HEK293 (cell line): ENCODE measurements around the gene ANXA7.

Experiments used
- CTCF ChIA-PET: fragments of 350-600 bp; formaldehyde crosslinking; extraction: SDS; loops from one replicate; lab custom pipeline; 2021; ENCODE audit warnings: antibody characterized with exemption; lab: Yijun Ruan, JAX
- POLR2A ChIA-PET: fragments of 300-600 bp; formaldehyde crosslinking; extraction: SDS; loops from one replicate; lab custom pipeline; 2020; ENCODE audit warnings: antibody characterized with exemption, inconsistent platforms; lab: Yijun Ruan, JAX
- H3K27ac ChIP-seq: fragments of 200-500 bp; sonication (Bioruptor generic); 2 replicates; pipeline ENCODE4 v1.5.1; 2014; ENCODE audit warnings: low read depth, low read length, control low read depth, inconsistent platforms; ENCODE audit errors: extremely low read depth
- H3K36me3 ChIP-seq, 2 experiments: fragments of 200-500 bp in 1 of 2; sonication (Bioruptor generic) in 1 of 2; 1 replicate in 1 of 2; 2 replicates in 1 of 2; pipeline ENCODE4 v1.5.1; 2014 to 2017; ENCODE audit warnings: inconsistent platforms in 2 of 2, low read length in 2 of 2; ENCODE audit not compliant: control insufficient read depth in 2 of 2, insufficient read depth in 1 of 2
- H3K4me1 ChIP-seq: fragments of 200-500 bp; sonication (Bioruptor generic); 2 replicates; pipeline ENCODE4 v1.5.1; 2014; ENCODE audit warnings: mild to moderate bottlenecking, low read length, inconsistent platforms; ENCODE audit not compliant: control insufficient read depth, insufficient read depth
- H3K4me3 ChIP-seq: 2 replicates; pipeline ENCODE4 v1.5.1; 2011; ENCODE audit warnings: low read depth, mild to moderate bottlenecking, control low read depth, low read length, moderate library complexity
- H3K9me3 ChIP-seq: fragments of 200-500 bp; sonication (Bioruptor generic); 2 replicates; pipeline ENCODE4 v1.5.1; 2014; ENCODE audit warnings: low read depth, low read length, inconsistent platforms; ENCODE audit not compliant: control insufficient read depth, insufficient read depth
- GLIS2 ChIP-seq: fragments of 450-650 bp; formaldehyde crosslinking; IDR thresholded peaks from 2 replicates; pipeline ENCODE4 v1.5.1; 2016; ENCODE audit warnings: missing biosample characterization, missing genetic modification characterization
- PRDM4 ChIP-seq: fragments of 450-650 bp; formaldehyde crosslinking; IDR thresholded peaks from 2 replicates; pipeline ENCODE4 v1.5.1; 2017; ENCODE audit warnings: missing biosample characterization, missing genetic modification characterization
- ZNF175 ChIP-seq: fragments of 450-650 bp; formaldehyde crosslinking; IDR thresholded peaks from 2 replicates; pipeline ENCODE4 v1.5.1; 2016; ENCODE audit warnings: missing biosample characterization, missing genetic modification characterization
- ZNF18 ChIP-seq: fragments of 450-650 bp; formaldehyde crosslinking; IDR thresholded peaks from 2 replicates; pipeline ENCODE4 v1.5.1; 2016; ENCODE audit warnings: missing biosample characterization, missing genetic modification characterization
- ZNF561 ChIP-seq: fragments of 450-650 bp; IDR thresholded peaks from 2 replicates; pipeline ENCODE4 v1.5.1; 2018; ENCODE audit warnings: missing biosample characterization, missing genetic modification characterization, borderline replicate concordance
- ZNF600 ChIP-seq: fragments of 450-650 bp; formaldehyde crosslinking; IDR thresholded peaks from 2 replicates; pipeline ENCODE4 v1.5.1; 2016; ENCODE audit warnings: missing biosample characterization, missing genetic modification characterization
- ZNF639 ChIP-seq: fragments of 450-650 bp; formaldehyde crosslinking; IDR thresholded peaks from 2 replicates; pipeline ENCODE4 v1.5.1; 2016; ENCODE audit warnings: missing biosample characterization, missing genetic modification characterization
- ZNF658 ChIP-seq: fragments of 450-650 bp; formaldehyde crosslinking; IDR thresholded peaks from 2 replicates; pipeline ENCODE4; 2016; ENCODE audit warnings: missing biosample characterization, missing genetic modification characterization
- TF ChIP-seq, protein P1 (sequence below): fragments of 450-650 bp; formaldehyde crosslinking; IDR thresholded peaks from 2 replicates; pipeline ENCODE4 v1.5.1; 2016; ENCODE audit warnings: missing biosample characterization, missing genetic modification characterization, borderline replicate concordance

ANXA7 gene

DNA sequence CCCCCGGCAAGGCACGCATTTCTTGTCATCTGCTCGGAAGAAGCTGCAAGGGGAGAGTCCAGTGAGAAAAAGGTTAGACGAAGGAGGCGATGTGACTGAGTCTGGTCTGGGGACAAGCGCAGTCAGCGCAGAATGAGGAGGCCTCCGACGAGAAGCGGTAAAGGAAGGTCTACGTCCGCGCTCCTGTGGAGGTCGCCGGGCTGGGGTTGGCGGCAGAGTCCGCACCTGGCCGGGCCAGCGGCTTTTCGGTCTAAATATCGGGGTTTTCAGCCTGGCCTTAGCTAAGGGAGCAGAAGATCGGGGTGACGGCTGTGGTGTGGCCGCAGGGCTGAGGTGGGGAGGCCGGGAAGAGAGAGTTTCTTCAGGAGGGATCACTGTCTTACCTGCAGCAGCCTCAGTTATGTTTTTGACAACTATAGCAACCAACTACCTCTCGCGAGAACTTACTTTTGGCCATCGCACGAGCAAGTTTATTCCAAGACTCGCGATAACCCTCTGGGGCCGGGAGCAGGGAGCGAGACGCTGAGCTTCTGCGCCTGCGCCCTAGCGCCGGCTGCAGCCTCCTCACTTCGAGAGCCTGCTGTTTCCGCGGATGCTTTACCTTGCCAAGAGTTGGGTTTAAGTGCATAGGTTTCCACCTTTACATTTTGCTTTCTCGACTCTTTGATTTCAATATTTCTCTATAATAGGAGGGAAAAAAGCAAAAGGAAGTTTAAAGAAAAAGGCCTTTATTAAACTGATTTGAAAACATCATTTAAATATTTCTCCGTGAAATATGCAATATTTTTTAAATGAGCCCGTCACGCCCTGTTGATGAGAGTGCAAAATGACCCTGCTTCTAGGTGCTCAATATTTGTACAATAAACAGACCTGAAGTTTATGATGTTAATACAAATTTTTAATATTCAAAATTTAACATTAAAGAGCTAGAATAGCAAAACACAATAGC, 55.3 kb downstream of the ANXA7 start, which contains the start of gene CFAP70 (continued):
- TF ChIP-seq, protein P1, sequence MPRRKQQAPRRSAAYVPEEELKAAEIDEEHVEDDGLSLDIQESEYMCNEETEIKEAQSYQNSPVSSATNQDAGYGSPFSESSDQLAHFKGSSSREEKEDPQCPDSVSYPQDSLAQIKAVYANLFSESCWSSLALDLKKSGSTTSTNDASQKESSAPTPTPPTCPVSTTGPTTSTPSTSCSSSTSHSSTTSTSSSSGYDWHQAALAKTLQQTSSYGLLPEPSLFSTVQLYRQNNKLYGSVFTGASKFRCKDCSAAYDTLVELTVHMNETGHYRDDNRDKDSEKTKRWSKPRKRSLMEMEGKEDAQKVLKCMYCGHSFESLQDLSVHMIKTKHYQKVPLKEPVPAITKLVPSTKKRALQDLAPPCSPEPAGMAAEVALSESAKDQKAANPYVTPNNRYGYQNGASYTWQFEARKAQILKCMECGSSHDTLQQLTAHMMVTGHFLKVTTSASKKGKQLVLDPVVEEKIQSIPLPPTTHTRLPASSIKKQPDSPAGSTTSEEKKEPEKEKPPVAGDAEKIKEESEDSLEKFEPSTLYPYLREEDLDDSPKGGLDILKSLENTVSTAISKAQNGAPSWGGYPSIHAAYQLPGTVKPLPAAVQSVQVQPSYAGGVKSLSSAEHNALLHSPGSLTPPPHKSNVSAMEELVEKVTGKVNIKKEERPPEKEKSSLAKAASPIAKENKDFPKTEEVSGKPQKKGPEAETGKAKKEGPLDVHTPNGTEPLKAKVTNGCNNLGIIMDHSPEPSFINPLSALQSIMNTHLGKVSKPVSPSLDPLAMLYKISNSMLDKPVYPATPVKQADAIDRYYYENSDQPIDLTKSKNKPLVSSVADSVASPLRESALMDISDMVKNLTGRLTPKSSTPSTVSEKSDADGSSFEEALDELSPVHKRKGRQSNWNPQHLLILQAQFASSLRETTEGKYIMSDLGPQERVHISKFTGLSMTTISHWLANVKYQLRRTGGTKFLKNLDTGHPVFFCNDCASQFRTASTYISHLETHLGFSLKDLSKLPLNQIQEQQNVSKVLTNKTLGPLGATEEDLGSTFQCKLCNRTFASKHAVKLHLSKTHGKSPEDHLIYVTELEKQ (tag by site-specific recombination), result no peak
- TF ChIP-seq GLIS2 (tag by site-specific recombination) (0 out of 2 replicates have a peak, but pooled peaks have one; percentile 30), ZNF639 (tag by site-specific recombination) (no peak), PRDM4 (tag by site-specific recombination) (0 out of 2 replicates have a peak, but pooled peaks have one; percentile 9), ZNF600 (tag by site-specific recombination) (peak; percentile 60; the same call in 1 of the 2 replicates)

DNA sequence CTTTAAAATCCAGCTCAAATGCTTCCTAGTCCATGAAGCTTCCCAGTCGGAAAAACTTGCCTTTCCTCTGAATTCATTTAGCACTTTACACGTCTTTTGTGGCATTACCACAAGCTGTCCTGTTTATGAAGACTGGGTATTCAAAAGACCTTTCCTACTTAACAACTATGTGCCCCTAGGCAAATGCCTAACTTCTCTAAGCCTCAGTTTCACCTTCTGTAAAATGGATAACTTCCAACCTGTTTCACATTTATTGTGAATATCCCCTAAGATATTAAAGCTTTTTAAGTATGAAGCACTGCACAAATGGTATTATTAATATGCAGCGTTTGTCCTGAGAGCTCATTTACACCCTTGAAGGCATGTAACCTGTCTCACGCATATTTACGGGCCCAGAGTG, 56.0 kb downstream of the ANXA7 start:
- H3K27ac ChIP-seq, result peak overlapping the region; percentile 42; the same call in 1 of the 2 replicates
- ChIA-PET POLR2A (interaction anchor here (1.3 to 1.9 kb wide), 2 partner anchors 56 to 111 kb away, joined by 3 to 18 read pairs; partner anchors contain the start of genes ANXA7 and DNAJC9), CTCF (interaction anchor here (1.2 to 1.6 kb wide), 2 partner anchors 10 to 492 kb away, joined by 3 to 4 read pairs; no protein-coding TSS in a partner anchor)
- H3K4me3 ChIP-seq, result peak overlapping the region; percentile 80
- no peaks in the 10 kb centered on the region for H3K9me3 ChIP-seq
- no peaks in the 10 kb centered on the region for H3K36me3 ChIP-seq
- H3K4me1 ChIP-seq, result 0 out of 2 replicates have a peak, but pooled peaks cover 3% of the 10 kb centered on the region
- TF ChIP-seq ZNF175 (tag by site-specific recombination), result no peak

DNA sequence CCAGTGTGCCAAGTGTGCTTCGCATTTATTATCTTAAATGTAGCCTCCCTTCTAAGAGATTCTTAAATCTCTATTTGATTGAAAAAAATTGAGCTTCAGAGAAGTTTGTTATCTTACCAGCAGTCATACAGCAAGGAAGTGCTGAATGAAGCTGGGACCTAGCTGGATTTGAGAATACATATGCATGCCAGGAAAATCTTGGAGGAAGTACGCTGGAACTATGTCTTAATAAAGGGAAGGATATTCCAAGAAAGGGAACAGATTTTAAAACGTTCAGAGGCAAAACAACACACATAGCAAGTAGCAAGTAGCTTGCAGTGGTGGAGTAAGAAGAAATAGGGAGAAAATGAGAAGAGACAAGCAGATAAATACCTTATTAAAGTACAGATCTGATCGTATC, 56.7 kb downstream of the ANXA7 start:
- Histone ChIP-seq H3K36me3 (peaks cover 0 to under 1% of the 10 kb centered on the region in 2 experiments; a peak in 1 of 3 replicates), H3K9me3 (no peaks in the 10 kb centered on the region)
- POLR2A ChIA-PET, result interaction anchor here (1.9 kb wide), 1 partner anchor 110 kb away, joined by 18 read pairs; the partner anchor contains the start of gene DNAJC9
- no peak for TF ChIP-seq ZNF561 (tag by site-specific recombination)
- no peak for TF ChIP-seq ZNF658 (tag by site-specific recombination)
- TF ChIP-seq ZNF18 (tag by site-specific recombination), result no peak
- TF ChIP-seq, all 188 proteins: peak for 0
- no peak overlapping the region for H3K4me3 ChIP-seq
- CTCF ChIA-PET, result interaction anchor here (1.6 kb wide), 1 partner anchor 9 kb away, joined by 4 read pairs; no protein-coding TSS in a partner anchor
- 0 out of 2 replicates have a peak, but pooled peaks cover 3% of the 10 kb centered on the region for H3K4me1 ChIP-seq
- H3K27ac ChIP-seq, result no peak overlapping the region
